HEK293 (cell line): ENCODE measurements around the gene DLG1.

Experiments used
- CTCF ChIA-PET: fragments of 350-600 bp; formaldehyde crosslinking; extraction: SDS; loops from one replicate; lab custom pipeline; 2021; ENCODE audit warnings: antibody characterized with exemption; lab: Yijun Ruan, JAX
- POLR2A ChIA-PET: fragments of 300-600 bp; formaldehyde crosslinking; extraction: SDS; loops from one replicate; lab custom pipeline; 2020; ENCODE audit warnings: antibody characterized with exemption, inconsistent platforms; lab: Yijun Ruan, JAX
- H3K27ac ChIP-seq: fragments of 200-500 bp; sonication (Bioruptor generic); 2 replicates; pipeline ENCODE4 v1.5.1; 2014; ENCODE audit warnings: low read depth, low read length, control low read depth, inconsistent platforms; ENCODE audit errors: extremely low read depth
- H3K36me3 ChIP-seq, 2 experiments: fragments of 200-500 bp in 1 of 2; sonication (Bioruptor generic) in 1 of 2; 1 replicate in 1 of 2; 2 replicates in 1 of 2; pipeline ENCODE4 v1.5.1; 2014 to 2017; ENCODE audit warnings: inconsistent platforms in 2 of 2, low read length in 2 of 2; ENCODE audit not compliant: control insufficient read depth in 2 of 2, insufficient read depth in 1 of 2
- H3K4me1 ChIP-seq: fragments of 200-500 bp; sonication (Bioruptor generic); 2 replicates; pipeline ENCODE4 v1.5.1; 2014; ENCODE audit warnings: mild to moderate bottlenecking, low read length, inconsistent platforms; ENCODE audit not compliant: control insufficient read depth, insufficient read depth
- H3K4me3 ChIP-seq: 2 replicates; pipeline ENCODE4 v1.5.1; 2011; ENCODE audit warnings: low read depth, mild to moderate bottlenecking, control low read depth, low read length, moderate library complexity
- H3K9me3 ChIP-seq: fragments of 200-500 bp; sonication (Bioruptor generic); 2 replicates; pipeline ENCODE4 v1.5.1; 2014; ENCODE audit warnings: low read depth, low read length, inconsistent platforms; ENCODE audit not compliant: control insufficient read depth, insufficient read depth
- BCL11A ChIP-seq: fragments of 450-650 bp; formaldehyde crosslinking; IDR thresholded peaks from 2 replicates; pipeline ENCODE4 v1.5.1; 2016; ENCODE audit warnings: low read depth, missing biosample characterization, missing genetic modification characterization
- FEZF1 ChIP-seq: fragments of 450-650 bp; formaldehyde crosslinking; IDR thresholded peaks from 2 replicates; pipeline ENCODE4 v1.5.1; 2016; ENCODE audit warnings: missing biosample characterization, missing genetic modification characterization
- MYNN ChIP-seq: fragments of 450-650 bp; formaldehyde crosslinking; IDR thresholded peaks from 2 replicates; pipeline ENCODE4 v1.5.1; 2016; ENCODE audit warnings: missing biosample characterization, missing genetic modification characterization, borderline replicate concordance
- SCRT1 ChIP-seq: fragments of 450-650 bp; formaldehyde crosslinking; IDR thresholded peaks from 2 replicates; pipeline ENCODE4 v1.5.1; 2016; ENCODE audit warnings: missing biosample characterization, missing genetic modification characterization, borderline replicate concordance
- SCRT2 ChIP-seq: fragments of 450-650 bp; formaldehyde crosslinking; IDR thresholded peaks from 2 replicates; pipeline ENCODE4 v1.5.1; 2016; ENCODE audit warnings: missing biosample characterization, missing genetic modification characterization
- ZNF146 ChIP-seq: fragments of 450-650 bp; formaldehyde crosslinking; IDR thresholded peaks from 2 replicates; pipeline ENCODE4 v1.5.1; 2016; ENCODE audit warnings: missing biosample characterization, missing genetic modification characterization
- ZNF175 ChIP-seq: fragments of 450-650 bp; formaldehyde crosslinking; IDR thresholded peaks from 2 replicates; pipeline ENCODE4 v1.5.1; 2016; ENCODE audit warnings: missing biosample characterization, missing genetic modification characterization
- ZNF214 ChIP-seq: fragments of 450-650 bp; formaldehyde crosslinking; IDR thresholded peaks from 2 replicates; pipeline ENCODE4 v1.5.1; 2017; ENCODE audit warnings: missing biosample characterization, mild to moderate bottlenecking, missing genetic modification characterization, borderline replicate concordance
- ZNF221 ChIP-seq: fragments of 450-650 bp; formaldehyde crosslinking; IDR thresholded peaks from 2 replicates; pipeline ENCODE4 v1.5.1; 2017; ENCODE audit warnings: missing biosample characterization, missing genetic modification characterization, borderline replicate concordance
- ZNF248 ChIP-seq: fragments of 450-650 bp; formaldehyde crosslinking; IDR thresholded peaks from 2 replicates; pipeline ENCODE4 v1.5.1; 2017; ENCODE audit warnings: missing biosample characterization, missing genetic modification characterization
- ZNF37A ChIP-seq: fragments of 450-650 bp; IDR thresholded peaks from 2 replicates; pipeline ENCODE4 v1.5.1; 2018; ENCODE audit warnings: missing biosample characterization, missing genetic modification characterization
- ZNF404 ChIP-seq: fragments of 450-650 bp; formaldehyde crosslinking; IDR thresholded peaks from 2 replicates; pipeline ENCODE4 v1.5.1; 2017; ENCODE audit warnings: missing biosample characterization, missing genetic modification characterization
- ZNF530 ChIP-seq: fragments of 450-650 bp; formaldehyde crosslinking; IDR thresholded peaks from 2 replicates; pipeline ENCODE4 v1.5.1; 2016; ENCODE audit warnings: low read depth, missing biosample characterization, missing genetic modification characterization
- ZNF555 ChIP-seq: fragments of 450-650 bp; formaldehyde crosslinking; conservative IDR thresholded peaks from 2 replicates; pipeline ENCODE4 v1.5.1; 2017; ENCODE audit warnings: missing biosample characterization, mild to moderate bottlenecking, missing genetic modification characterization, inconsistent platforms
- ZNF626 ChIP-seq: fragments of 450-650 bp; sonication (Bioruptor Pico); formaldehyde crosslinking; IDR thresholded peaks from 2 replicates; pipeline ENCODE4 v1.5.1; 2018; ENCODE audit warnings: missing biosample characterization, missing genetic modification characterization, inconsistent platforms
- ZNF629 ChIP-seq: fragments of 450-650 bp; formaldehyde crosslinking; IDR thresholded peaks from 2 replicates; pipeline ENCODE4 v1.5.1; 2017; ENCODE audit warnings: missing biosample characterization, missing genetic modification characterization
- ZNF660 ChIP-seq: fragments of 450-650 bp; IDR thresholded peaks from 2 replicates; pipeline ENCODE4 v1.5.1; 2018; ENCODE audit warnings: missing biosample characterization, mild to moderate bottlenecking, missing genetic modification characterization
- ZNF747 ChIP-seq: fragments of 450-650 bp; formaldehyde crosslinking; IDR thresholded peaks from 2 replicates; pipeline ENCODE4 v1.5.1; 2016; ENCODE audit warnings: missing biosample characterization, missing genetic modification characterization
- TF ChIP-seq, protein P1 (sequence below): fragments of 450-650 bp; formaldehyde crosslinking; IDR thresholded peaks from 2 replicates; pipeline ENCODE4 v1.5.1; 2017; ENCODE audit warnings: missing biosample characterization, missing genetic modification characterization
- TF ChIP-seq, protein P2 (sequence below): fragments of 450-650 bp; formaldehyde crosslinking; IDR thresholded peaks from 2 replicates; pipeline ENCODE4; 2016; ENCODE audit warnings: missing biosample characterization, missing genetic modification characterization
- TF ChIP-seq, protein P3 (sequence below): fragments of 450-650 bp; formaldehyde crosslinking; IDR thresholded peaks from 2 replicates; pipeline ENCODE4 v1.5.1; 2016; ENCODE audit warnings: missing biosample characterization, missing genetic modification characterization
- TF ChIP-seq, protein P4 (sequence below): fragments of 450-650 bp; formaldehyde crosslinking; IDR thresholded peaks from 2 replicates; pipeline ENCODE4 v1.5.1; 2016; ENCODE audit warnings: missing biosample characterization, missing genetic modification characterization
- TF ChIP-seq, protein P5 (sequence below): fragments of 450-650 bp; formaldehyde crosslinking; IDR thresholded peaks from 2 replicates; pipeline ENCODE4 v1.5.1; 2017; ENCODE audit warnings: missing biosample characterization, missing genetic modification characterization

The DLG1 gene

DNA sequence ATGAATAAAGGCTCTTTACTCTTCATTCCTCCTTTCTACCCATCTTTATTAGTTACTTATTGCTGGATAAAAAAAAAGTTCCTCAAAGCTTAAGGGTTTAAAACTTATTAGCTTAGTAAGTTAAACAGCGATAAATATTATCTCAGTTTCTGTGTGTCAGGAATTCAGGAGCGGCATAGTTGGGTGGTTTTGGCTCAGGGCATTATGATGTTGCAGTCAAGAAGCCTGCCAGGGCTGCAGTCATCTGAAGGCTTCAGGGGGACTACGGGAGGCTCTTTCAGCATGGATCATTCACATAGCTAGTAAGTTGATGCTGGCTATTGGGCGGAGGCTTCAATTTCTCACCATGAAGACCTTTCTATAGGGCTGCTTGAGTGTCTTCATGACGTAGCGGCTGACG, 1.9 kb upstream of the DLG1 start (continued):
- TF ChIP-seq ZNF248 (tag by site-specific recombination) (no peak), SCRT1 (no peak), ZNF629 (tag by site-specific recombination) (no peak), FEZF1 (no peak)

DNA sequence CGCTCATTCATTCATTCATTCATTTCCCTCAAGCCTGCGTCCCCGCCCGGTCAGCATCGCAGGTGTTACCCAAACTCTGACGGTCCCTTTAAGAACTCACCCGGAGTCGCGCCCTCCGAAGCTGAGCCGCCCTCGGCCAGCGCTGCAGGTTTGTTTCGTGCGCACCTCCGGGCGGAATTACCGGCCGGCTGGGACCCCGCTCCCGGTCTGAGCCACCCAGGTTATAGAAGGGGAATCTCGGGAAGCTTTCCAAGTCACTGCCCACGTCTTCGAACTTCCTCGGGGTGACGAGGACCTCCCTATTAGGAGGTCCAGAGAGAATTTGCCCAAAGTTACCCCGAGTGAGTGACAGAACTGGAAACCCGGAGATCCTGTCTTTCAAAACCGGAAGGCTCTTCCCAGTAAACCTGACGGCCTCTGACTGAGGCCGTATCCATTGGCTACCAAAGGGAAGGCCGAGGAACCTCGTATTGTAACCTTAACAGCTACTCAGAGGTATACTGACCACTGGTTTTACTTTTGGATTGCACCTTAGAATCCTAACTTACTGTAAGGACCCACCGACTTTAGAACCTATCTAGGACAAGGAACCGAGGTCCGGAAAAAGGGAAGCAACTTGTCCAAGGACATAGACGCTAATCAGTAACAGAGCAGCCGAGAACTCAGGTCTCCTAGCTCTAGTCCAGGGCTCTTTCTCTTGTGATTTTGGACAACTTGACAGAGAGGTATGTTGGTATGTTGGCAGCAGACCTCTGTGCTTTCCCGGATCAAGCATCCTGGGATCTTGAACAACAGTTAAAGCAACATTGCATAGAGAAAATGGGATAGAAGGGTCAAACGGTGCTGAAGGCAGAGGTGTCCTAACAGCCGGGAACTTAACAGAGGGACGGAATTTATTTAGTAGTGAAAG, 788 bp upstream of the DLG1 start:
- no peaks in the 10 kb centered on the region for H3K9me3 ChIP-seq
- peak overlapping the region; percentile 95 for H3K4me3 ChIP-seq
- CTCF ChIA-PET: no interaction called here
- POLR2A ChIA-PET: no interaction called here
- H3K27ac ChIP-seq: peak overlapping the region; percentile 91; the same call in 1 of the 2 replicates
- H3K36me3 ChIP-seq: peaks cover 0 to 21% of the 10 kb centered on the region in 2 experiments; a peak in 2 of 3 replicates
- H3K4me1 ChIP-seq: no peaks in the 10 kb centered on the region
- TF ChIP-seq ZNF221 (tag by site-specific recombination) (no peak), ZNF555 (tag by site-specific recombination) (no peak), ZNF530 (no peak), BCL11A (tag by site-specific recombination) (no peak), MYNN (tag by site-specific recombination) (no peak), ZNF146 (no peak), ZNF629 (tag by site-specific recombination) (0 out of 2 replicates have a peak, but pooled peaks have one; percentile 20), ZNF660 (no peak), ZNF404 (no peak), ZNF747 (tag by site-specific recombination) (no peak), ZNF175 (no peak), ZNF626 (tag by site-specific recombination) (no peak), ZNF37A (tag by site-specific recombination) (no peak), SCRT2 (tag by site-specific recombination) (no peak), ZNF248 (tag by site-specific recombination) (no peak), ZNF214 (no peak)
- TF ChIP-seq, protein P1, sequence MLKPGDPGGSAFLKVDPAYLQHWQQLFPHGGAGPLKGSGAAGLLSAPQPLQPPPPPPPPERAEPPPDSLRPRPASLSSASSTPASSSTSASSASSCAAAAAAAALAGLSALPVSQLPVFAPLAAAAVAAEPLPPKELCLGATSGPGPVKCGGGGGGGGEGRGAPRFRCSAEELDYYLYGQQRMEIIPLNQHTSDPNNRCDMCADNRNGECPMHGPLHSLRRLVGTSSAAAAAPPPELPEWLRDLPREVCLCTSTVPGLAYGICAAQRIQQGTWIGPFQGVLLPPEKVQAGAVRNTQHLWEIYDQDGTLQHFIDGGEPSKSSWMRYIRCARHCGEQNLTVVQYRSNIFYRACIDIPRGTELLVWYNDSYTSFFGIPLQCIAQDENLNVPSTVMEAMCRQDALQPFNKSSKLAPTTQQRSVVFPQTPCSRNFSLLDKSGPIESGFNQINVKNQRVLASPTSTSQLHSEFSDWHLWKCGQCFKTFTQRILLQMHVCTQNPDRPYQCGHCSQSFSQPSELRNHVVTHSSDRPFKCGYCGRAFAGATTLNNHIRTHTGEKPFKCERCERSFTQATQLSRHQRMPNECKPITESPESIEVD (tag by site-specific recombination): no peak
- TF ChIP-seq, protein P2, sequence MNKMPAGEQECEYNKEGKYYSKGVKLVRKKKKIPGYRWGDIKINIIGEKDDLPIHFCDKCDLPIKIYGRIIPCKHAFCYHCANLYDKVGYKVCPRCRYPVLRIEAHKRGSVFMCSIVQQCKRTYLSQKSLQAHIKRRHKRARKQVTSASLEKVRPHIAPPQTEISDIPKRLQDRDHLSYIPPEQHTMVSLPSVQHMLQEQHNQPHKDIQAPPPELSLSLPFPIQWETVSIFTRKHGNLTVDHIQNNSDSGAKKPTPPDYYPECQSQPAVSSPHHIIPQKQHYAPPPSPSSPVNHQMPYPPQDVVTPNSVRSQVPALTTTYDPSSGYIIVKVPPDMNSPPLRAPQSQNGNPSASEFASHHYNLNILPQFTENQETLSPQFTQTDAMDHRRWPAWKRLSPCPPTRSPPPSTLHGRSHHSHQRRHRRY (tag by site-specific recombination): no peak
- TF ChIP-seq, protein P3, sequence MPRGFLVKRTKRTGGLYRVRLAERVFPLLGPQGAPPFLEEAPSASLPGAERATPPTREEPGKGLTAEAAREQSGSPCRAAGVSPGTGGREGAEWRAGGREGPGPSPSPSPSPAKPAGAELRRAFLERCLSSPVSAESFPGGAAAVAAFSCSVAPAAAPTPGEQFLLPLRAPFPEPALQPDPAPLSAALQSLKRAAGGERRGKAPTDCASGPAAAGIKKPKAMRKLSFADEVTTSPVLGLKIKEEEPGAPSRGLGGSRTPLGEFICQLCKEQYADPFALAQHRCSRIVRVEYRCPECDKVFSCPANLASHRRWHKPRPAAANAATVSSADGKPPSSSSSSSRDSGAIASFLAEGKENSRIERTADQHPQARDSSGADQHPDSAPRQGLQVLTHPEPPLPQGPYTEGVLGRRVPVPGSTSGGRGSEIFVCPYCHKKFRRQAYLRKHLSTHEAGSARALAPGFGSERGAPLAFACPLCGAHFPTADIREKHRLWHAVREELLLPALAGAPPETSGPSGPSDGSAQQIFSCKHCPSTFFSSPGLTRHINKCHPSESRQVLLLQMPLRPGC (tag by site-specific recombination): no peak
- TF ChIP-seq, protein P4, sequence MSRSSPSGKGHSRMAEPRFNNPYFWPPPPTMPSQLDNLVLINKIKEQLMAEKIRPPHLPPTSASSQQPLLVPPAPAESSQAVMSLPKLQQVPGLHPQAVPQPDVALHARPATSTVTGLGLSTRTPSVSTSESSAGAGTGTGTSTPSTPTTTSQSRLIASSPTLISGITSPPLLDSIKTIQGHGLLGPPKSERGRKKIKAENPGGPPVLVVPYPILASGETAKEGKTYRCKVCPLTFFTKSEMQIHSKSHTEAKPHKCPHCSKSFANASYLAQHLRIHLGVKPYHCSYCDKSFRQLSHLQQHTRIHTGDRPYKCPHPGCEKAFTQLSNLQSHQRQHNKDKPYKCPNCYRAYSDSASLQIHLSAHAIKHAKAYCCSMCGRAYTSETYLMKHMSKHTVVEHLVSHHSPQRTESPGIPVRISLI (tag by site-specific recombination): no peak
- TF ChIP-seq, protein P5, sequence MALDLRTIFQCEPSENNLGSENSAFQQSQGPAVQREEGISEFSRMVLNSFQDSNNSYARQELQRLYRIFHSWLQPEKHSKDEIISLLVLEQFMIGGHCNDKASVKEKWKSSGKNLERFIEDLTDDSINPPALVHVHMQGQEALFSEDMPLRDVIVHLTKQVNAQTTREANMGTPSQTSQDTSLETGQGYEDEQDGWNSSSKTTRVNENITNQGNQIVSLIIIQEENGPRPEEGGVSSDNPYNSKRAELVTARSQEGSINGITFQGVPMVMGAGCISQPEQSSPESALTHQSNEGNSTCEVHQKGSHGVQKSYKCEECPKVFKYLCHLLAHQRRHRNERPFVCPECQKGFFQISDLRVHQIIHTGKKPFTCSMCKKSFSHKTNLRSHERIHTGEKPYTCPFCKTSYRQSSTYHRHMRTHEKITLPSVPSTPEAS (tag by site-specific recombination): no peak
